ENCODE measurements around the gene ZNRF2.

ZNRF2 gene

DNA sequence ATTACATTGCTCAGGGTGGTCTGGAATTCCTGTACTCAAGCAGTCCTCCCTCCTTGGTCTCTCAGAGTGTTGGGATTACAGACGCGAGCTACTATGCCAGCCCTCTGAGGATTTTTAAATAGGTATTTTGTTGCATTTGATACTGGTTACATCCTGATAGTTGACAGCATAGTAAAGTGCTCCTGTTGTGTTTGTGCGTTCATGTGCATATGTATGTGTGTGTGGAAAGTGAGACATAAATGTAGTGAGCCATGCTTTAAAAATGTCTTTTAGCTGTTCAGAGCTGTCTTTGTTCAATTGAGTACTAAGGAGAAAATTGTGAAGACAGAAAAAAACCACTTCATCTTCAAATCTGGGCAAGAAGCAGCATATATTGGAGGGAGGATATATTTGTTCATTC is 27.8 kb downstream of the ZNRF2 start:
- Histone ChIP-seq H3K9ac (ENCODE audit: low read depth, low read length) (no peak overlapping the region), H3K9me3 (ENCODE audit: control insufficient read depth, insufficient read depth, low read length) (no peaks in the 10 kb centered on the region), H3K27me3 (ENCODE audit: control insufficient read depth, insufficient read depth, low read length) (no peaks in the 10 kb centered on the region), H3K36me3 (ENCODE audit: control insufficient read depth, insufficient read depth, low read length) (no peaks in the 10 kb centered on the region), H3K4me3 (ENCODE audit: low read depth, low read length) (no peak overlapping the region), H3K4me1 (ENCODE audit: control insufficient read depth, insufficient read depth, low read length) (peaks cover 11% of the 10 kb centered on the region)

DNA sequence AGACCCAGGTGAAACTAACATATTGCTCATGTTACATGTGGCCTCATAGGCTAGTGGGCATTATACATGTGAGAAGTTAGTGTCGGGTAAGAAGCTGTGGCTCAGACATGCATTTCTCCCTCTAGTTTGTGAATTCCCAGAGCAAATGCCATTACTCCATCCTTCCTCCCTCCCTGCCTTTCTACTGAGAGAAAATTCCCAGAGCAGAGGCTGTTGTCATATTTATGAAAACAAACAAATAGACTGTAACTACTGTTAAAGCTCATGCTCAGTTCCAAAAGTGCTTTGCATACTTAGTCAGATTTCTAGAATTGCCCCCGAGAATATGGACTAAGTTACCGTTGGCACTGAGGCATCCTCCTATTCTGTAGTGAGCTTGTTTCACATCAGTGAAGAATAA is 29.0 kb downstream of the ZNRF2 start:
- Histone ChIP-seq H3K9ac (ENCODE audit: low read depth, low read length) (no peak overlapping the region), H3K4me1 (ENCODE audit: control insufficient read depth, insufficient read depth, low read length) (peaks cover 8% of the 10 kb centered on the region), H3K27me3 (ENCODE audit: control insufficient read depth, insufficient read depth, low read length) (no peaks in the 10 kb centered on the region), H3K36me3 (ENCODE audit: control insufficient read depth, insufficient read depth, low read length) (no peaks in the 10 kb centered on the region), H3K4me3 (ENCODE audit: low read depth, low read length) (no peak overlapping the region), H3K9me3 (ENCODE audit: control insufficient read depth, insufficient read depth, low read length) (no peaks in the 10 kb centered on the region)

DNA sequence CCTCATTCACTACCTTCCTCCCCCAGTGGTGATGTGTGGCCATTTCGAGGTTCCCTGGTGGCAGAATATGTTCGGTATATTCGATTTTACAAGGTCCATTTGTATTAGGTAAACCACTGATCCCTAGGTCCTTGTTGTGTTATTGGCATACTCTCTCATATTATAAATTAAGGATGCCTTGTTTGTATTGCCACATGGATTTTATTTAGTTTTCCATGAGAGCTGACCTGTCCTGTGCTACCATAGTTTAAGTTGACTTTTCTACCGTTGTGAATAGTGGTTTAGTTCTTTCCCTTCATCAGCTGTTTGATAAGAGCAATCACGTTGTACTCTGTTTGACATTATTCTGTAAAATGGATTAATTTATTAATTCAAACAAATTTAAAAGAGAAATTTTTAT is 29.4 kb downstream of the ZNRF2 start:
- H3K27me3 ChIP-seq (ENCODE audit: control insufficient read depth, insufficient read depth, low read length) = no peaks in the 10 kb centered on the region
- no peak overlapping the region for H3K4me3 ChIP-seq (ENCODE audit: low read depth, low read length)
- no peak overlapping the region for H3K9ac ChIP-seq (ENCODE audit: low read depth, low read length)
- no peaks in the 10 kb centered on the region for H3K36me3 ChIP-seq (ENCODE audit: control insufficient read depth, insufficient read depth, low read length)
- peaks cover 6% of the 10 kb centered on the region for H3K4me1 ChIP-seq (ENCODE audit: control insufficient read depth, insufficient read depth, low read length)
- H3K9me3 ChIP-seq (ENCODE audit: control insufficient read depth, insufficient read depth, low read length) = no peaks in the 10 kb centered on the region

DNA sequence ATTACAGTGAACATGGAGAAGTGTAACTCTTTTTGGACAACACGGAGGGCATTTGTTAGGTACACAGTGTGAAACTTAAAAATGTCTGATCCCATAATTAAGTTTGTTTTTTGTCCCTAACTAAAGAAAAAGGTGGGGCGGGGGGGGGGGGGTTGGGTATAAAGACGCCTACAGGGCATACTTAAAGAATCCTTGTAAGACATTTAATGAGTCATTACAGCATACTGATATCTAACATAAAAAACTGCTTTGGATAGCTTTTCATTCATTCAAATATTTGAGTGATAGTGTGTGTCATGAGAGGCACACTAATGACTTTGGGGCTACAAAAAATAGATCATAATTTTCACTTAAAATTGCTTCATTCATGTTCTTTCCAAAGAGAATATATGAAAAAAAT is 31.2 kb downstream of the ZNRF2 start:
- Histone ChIP-seq H3K36me3 (ENCODE audit: control insufficient read depth, insufficient read depth, low read length) (no peaks in the 10 kb centered on the region), H3K9me3 (ENCODE audit: control insufficient read depth, insufficient read depth, low read length) (no peaks in the 10 kb centered on the region), H3K4me1 (ENCODE audit: control insufficient read depth, insufficient read depth, low read length) (peaks cover 6% of the 10 kb centered on the region), H3K4me3 (ENCODE audit: low read depth, low read length) (no peak overlapping the region), H3K27me3 (ENCODE audit: control insufficient read depth, insufficient read depth, low read length) (no peaks in the 10 kb centered on the region), H3K9ac (ENCODE audit: low read depth, low read length) (no peak overlapping the region)

DNA sequence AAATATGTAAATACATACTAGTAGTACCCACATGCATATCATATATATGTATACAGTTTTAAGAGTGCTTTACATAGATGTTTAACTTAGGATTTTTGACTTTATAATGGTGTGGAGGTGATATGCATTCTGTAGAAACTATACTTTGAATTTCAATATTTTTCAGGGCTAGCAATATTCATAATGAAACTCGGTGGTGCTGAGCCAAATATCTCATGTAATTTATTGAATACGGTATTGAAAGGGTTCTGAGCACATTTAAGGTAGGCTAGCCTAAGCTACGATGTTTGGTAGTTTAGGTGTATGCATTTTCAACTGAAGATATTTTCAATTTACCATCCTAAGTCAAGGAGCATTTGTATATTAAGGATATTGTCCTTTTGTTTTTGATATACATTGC is 36.0 kb downstream of the ZNRF2 start:
- H3K9me3 ChIP-seq (ENCODE audit: control insufficient read depth, insufficient read depth, low read length) = no peaks in the 10 kb centered on the region
- H3K27me3 ChIP-seq (ENCODE audit: control insufficient read depth, insufficient read depth, low read length) = no peaks in the 10 kb centered on the region
- H3K4me3 ChIP-seq (ENCODE audit: low read depth, low read length) = no peak overlapping the region
- no peak overlapping the region for H3K9ac ChIP-seq (ENCODE audit: low read depth, low read length)
- H3K36me3 ChIP-seq (ENCODE audit: control insufficient read depth, insufficient read depth, low read length) = no peaks in the 10 kb centered on the region
- H3K4me1 ChIP-seq (ENCODE audit: control insufficient read depth, insufficient read depth, low read length) = peaks cover 31% of the 10 kb centered on the region

DNA sequence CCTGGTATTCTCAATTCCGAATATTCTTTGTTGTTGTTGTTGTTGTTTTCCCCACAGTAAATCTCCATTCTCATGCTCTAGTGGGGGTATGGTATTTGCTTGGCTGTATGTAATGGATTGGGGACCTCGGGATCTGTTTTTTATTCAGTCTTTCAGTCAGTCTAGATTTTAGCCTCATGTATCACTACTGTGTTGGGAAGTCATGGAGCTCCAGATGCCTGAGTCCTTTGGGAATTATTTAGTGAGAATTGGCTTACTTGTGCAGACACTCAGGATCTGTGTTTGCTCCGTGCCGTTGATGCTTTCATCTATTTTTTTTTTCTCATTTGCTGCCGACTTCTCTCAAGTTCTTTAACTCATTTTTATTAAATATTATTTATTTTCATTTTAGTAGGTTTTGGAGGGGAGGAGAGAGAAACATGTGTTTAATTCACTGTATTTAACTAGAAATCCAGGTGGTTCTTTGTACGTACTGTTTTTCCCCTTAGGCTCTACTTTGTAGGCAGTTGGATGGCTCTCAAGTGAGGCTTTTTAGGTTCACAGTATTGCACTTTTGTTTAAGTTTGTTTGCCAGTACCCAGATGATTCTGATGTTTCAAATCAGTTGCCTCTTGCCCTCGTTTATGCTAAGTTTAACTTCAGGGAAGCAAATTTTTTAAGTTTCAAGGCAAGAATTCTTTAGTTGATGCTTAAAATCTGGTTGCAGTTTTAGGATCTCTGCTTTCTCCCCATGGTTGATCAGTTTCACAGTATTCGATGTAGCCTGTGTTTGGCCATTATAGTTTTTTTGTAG is 36.9 kb downstream of the ZNRF2 start:
- no peak overlapping the region for H3K9ac ChIP-seq (ENCODE audit: low read depth, low read length)
- H3K4me3 ChIP-seq (ENCODE audit: low read depth, low read length) = no peak overlapping the region
- H3K4me1 ChIP-seq (ENCODE audit: control insufficient read depth, insufficient read depth, low read length) = peaks cover 33% of the 10 kb centered on the region
- no peaks in the 10 kb centered on the region for H3K9me3 ChIP-seq (ENCODE audit: control insufficient read depth, insufficient read depth, low read length)
- H3K36me3 ChIP-seq (ENCODE audit: control insufficient read depth, insufficient read depth, low read length) = no peaks in the 10 kb centered on the region
- H3K27me3 ChIP-seq (ENCODE audit: control insufficient read depth, insufficient read depth, low read length) = no peaks in the 10 kb centered on the region

DNA sequence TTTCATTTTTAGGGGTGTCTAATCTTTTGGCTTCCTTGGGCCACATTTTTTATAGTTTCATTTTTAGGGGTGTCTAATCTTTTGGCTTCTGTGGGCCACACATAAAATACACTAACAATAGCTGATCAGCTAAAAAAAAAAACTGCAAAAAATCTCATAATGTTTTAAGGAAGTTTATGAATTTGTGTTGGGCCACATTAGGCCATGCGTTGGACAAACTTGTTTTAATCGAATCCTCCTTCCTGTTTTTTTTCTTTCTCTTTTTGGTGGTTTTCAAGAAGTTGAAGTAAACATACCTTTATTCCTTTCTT is 37.4 kb downstream of the ZNRF2 start:
- no peaks in the 10 kb centered on the region for H3K9me3 ChIP-seq (ENCODE audit: control insufficient read depth, insufficient read depth, low read length)
- no peak overlapping the region for H3K9ac ChIP-seq (ENCODE audit: low read depth, low read length)
- H3K36me3 ChIP-seq (ENCODE audit: control insufficient read depth, insufficient read depth, low read length) = no peaks in the 10 kb centered on the region
- no peaks in the 10 kb centered on the region for H3K27me3 ChIP-seq (ENCODE audit: control insufficient read depth, insufficient read depth, low read length)
- H3K4me3 ChIP-seq (ENCODE audit: low read depth, low read length) = no peak overlapping the region
- H3K4me1 ChIP-seq (ENCODE audit: control insufficient read depth, insufficient read depth, low read length) = peaks cover 33% of the 10 kb centered on the region

DNA sequence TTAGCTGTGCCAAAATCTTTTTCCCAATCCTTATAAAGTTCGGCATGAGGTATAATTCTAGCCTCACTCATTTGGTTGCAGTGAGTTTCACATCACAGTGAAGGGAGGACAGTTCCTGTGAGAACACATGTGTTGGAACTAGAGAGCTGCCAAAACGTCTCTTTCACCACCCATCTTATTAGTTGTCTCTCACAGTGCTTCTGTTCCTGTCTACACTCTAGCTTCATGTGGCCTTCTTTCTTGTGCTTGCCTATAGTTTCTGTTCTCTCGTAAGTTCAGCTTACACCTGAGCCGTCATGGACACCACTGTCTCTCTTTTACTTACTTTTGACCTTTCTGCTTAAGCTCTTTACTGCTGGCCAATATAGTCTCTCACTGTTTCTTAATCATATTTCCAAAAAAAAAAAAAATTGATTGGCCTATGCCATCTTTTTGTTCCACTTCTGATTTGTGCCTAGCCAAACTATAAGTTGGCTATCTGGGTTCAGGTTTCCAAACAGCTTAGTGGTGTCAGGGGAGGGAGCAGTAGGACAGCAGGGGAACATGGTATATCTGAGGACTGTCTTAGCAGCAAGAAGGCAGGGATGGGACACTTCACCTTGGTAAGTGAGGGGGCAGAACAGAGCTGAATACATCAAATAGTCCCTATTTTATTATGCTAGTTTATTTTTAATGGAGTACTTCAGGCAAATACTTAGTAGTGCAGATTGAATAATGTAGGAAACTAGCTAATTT is 38.0 kb downstream of the ZNRF2 start:
- H3K9me3 ChIP-seq (ENCODE audit: control insufficient read depth, insufficient read depth, low read length) = no peaks in the 10 kb centered on the region
- no peak overlapping the region for H3K9ac ChIP-seq (ENCODE audit: low read depth, low read length)
- no peaks in the 10 kb centered on the region for H3K27me3 ChIP-seq (ENCODE audit: control insufficient read depth, insufficient read depth, low read length)
- no peaks in the 10 kb centered on the region for H3K36me3 ChIP-seq (ENCODE audit: control insufficient read depth, insufficient read depth, low read length)
- H3K4me3 ChIP-seq (ENCODE audit: low read depth, low read length) = no peak overlapping the region
- H3K4me1 ChIP-seq (ENCODE audit: control insufficient read depth, insufficient read depth, low read length) = peaks cover 33% of the 10 kb centered on the region

DNA sequence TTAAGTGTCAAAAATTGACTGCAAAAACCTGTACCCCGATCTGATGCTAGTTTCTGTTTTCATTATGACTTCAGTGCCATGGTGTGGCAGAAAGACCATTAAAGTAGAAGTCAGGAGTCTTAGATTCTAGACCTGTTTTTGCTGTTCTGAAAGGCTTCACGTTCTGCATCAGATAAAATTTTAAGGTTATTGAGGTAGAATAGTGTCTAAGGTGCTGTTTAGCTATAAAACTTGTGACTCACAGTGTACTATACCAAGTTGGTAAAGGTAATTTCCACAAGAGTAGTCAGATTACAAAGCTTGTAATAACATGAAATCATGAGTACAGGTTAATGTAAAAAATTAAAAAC is 38.6 kb downstream of the ZNRF2 start:
- Histone ChIP-seq H3K4me3 (ENCODE audit: low read depth, low read length) (no peak overlapping the region), H3K9ac (ENCODE audit: low read depth, low read length) (no peak overlapping the region), H3K9me3 (ENCODE audit: control insufficient read depth, insufficient read depth, low read length) (no peaks in the 10 kb centered on the region), H3K4me1 (ENCODE audit: control insufficient read depth, insufficient read depth, low read length) (peaks cover 33% of the 10 kb centered on the region), H3K36me3 (ENCODE audit: control insufficient read depth, insufficient read depth, low read length) (no peaks in the 10 kb centered on the region), H3K27me3 (ENCODE audit: control insufficient read depth, insufficient read depth, low read length) (no peaks in the 10 kb centered on the region)

DNA sequence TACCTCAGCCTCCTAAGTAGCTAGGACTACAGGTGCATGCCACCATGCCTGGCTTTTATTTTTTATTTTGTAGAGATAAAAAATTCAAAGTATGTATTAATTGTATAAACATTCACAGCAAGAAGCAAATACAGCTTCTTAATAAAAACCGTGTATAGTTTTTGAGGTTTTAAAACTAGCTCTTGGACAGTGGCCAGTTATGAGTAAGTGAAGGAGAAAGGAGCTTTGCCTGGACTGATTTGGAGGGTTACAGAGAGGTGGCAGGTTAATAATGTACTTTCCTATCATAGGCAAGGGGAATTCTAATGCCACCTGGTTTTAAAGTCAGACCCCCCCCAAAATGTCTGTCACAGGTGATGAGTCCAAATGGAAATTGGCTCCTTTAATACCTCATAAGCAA is 43.4 kb downstream of the ZNRF2 start:
- no peaks in the 10 kb centered on the region for H3K27me3 ChIP-seq (ENCODE audit: control insufficient read depth, insufficient read depth, low read length)
- peaks cover 18% of the 10 kb centered on the region for H3K4me1 ChIP-seq (ENCODE audit: control insufficient read depth, insufficient read depth, low read length)
- H3K4me3 ChIP-seq (ENCODE audit: low read depth, low read length) = no peak overlapping the region
- H3K9me3 ChIP-seq (ENCODE audit: control insufficient read depth, insufficient read depth, low read length) = no peaks in the 10 kb centered on the region
- H3K36me3 ChIP-seq (ENCODE audit: control insufficient read depth, insufficient read depth, low read length) = no peaks in the 10 kb centered on the region
- H3K9ac ChIP-seq (ENCODE audit: low read depth, low read length) = no peak overlapping the region

DNA sequence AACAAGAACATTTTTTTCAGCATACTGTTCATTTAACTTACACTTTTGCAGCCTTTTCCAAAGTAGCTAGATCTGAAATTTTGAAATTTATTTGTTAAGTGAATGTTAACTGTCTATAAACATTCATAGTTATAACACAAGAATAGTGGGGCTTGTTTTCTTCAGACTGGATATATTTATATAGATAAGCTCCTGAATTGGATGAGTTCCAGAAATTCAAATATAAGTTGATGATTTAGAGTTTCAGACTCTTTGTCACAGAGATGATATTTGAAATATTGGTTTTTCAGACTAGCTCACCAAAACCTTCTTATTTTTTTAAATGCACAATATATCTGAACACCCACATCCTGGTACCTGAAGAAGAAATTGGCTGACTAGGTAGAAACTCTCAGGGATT is 44.0 kb downstream of the ZNRF2 start:
- Histone ChIP-seq H3K9me3 (ENCODE audit: control insufficient read depth, insufficient read depth, low read length) (no peaks in the 10 kb centered on the region), H3K4me3 (ENCODE audit: low read depth, low read length) (no peak overlapping the region), H3K36me3 (ENCODE audit: control insufficient read depth, insufficient read depth, low read length) (no peaks in the 10 kb centered on the region), H3K27me3 (ENCODE audit: control insufficient read depth, insufficient read depth, low read length) (no peaks in the 10 kb centered on the region), H3K4me1 (ENCODE audit: control insufficient read depth, insufficient read depth, low read length) (peaks cover 12% of the 10 kb centered on the region), H3K9ac (ENCODE audit: low read depth, low read length) (no peak overlapping the region)

DNA sequence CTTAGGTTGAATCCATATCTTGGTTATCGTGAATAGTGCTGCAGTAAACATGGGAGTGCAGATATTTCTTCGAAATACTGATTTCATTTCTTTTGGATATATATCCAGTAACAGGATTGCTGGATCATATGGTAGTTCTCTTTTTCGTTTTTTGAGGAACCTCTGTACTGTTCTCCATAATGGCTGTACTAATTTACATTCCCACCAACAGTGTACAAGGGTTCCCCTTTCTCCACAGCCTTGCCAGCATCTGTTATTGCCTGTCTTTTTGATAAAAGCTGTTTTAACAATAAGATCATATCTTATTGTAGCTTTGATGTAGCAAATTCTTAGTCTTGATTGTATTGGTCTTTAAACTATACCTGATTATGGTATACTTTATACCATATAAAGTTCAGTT is 45.3 kb downstream of the ZNRF2 start:
- no peak overlapping the region for H3K4me3 ChIP-seq (ENCODE audit: low read depth, low read length)
- peaks cover 9% of the 10 kb centered on the region for H3K4me1 ChIP-seq (ENCODE audit: control insufficient read depth, insufficient read depth, low read length)
- H3K9ac ChIP-seq (ENCODE audit: low read depth, low read length) = no peak overlapping the region
- no peaks in the 10 kb centered on the region for H3K27me3 ChIP-seq (ENCODE audit: control insufficient read depth, insufficient read depth, low read length)
- H3K9me3 ChIP-seq (ENCODE audit: control insufficient read depth, insufficient read depth, low read length) = no peaks in the 10 kb centered on the region
- no peaks in the 10 kb centered on the region for H3K36me3 ChIP-seq (ENCODE audit: control insufficient read depth, insufficient read depth, low read length)

All from iPS-15b (cell line).